Erythroblast (primary cell): ENCODE measurements around the gene FNBP1L.

Experiments used
- GATA1 ChIP-seq: IDR thresholded peaks from 2 replicates; pipeline ENCODE4 v1.6.1; 2011; ENCODE audit warnings: low read depth, mild to moderate bottlenecking, control low read depth, low read length, moderate library complexity
- POLR2A ChIP-seq: IDR thresholded peaks from 2 replicates; pipeline ENCODE4 v1.6.1; 2011; ENCODE audit warnings: mild to moderate bottlenecking, low read length

- no peak for TF ChIP-seq POLR2A
- no peak for TF ChIP-seq GATA1
Measured at GRCh38 chr1:93415296-93415695, 32.6 kb upstream of the FNBP1L start.
